ENCODE results near the gene PTPRG. TPM values are rescaled to one million over a fixed set of nuclear protein-coding genes. Genes with fewer than 3 reads are reported as not detected.

PTPRG gene
- total RNA-seq, 1 experiment from 2014 or later: 69.3 TPM

DNA sequence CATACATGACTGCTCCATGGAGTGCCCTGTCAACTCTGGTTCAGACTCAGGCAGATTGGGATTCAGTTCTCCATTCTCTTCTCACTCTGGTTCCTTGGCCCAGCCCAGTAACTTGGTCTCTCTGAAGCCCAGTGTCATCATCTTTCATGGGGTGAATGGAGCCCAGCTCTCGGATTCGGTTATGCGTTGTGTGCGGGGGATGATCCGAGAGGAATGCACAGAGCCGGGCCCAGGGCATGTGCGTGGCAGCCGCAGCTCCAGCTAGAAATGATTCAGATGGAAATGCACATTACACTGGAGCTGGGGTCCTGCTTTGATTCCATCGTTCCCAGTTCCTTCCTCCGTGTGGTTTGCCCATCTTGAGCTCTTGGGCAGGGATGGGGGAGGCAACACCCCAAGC is 622.6 kb downstream of the PTPRG start:
- H3K36me3 Mint-ChIP-seq (ENCODE audit: insufficient read depth in 1 of 3, low read depth in 3 of 3): peaks cover 5 to 30% (median 21%) of the 10 kb centered on the region in 3 experiments
- Histone ChIP-seq H2BK20ac (ENCODE audit: low read depth, low read length, poor library complexity, severe bottlenecking) (no peak overlapping the region), H3K4ac (ENCODE audit: low read depth, low read length) (no peak overlapping the region), H4K91ac (ENCODE audit: insufficient read length, low read depth, low read length) (no peak overlapping the region), H3K23me2 (ENCODE audit: insufficient read length, low read depth, low read length, poor library complexity, severe bottlenecking) (no peaks in the 10 kb centered on the region), H3K79me2 (ENCODE audit: insufficient read depth, low read length) (no peaks in the 10 kb centered on the region), H3K18ac (ENCODE audit: insufficient read length, low read depth, low read length) (no peak overlapping the region), H2AK5ac (ENCODE audit: insufficient read length, low read length) (no peak overlapping the region), H3K9ac (ENCODE audit: extremely low read depth, insufficient read length, low read length) (no peak overlapping the region), H2BK12ac (ENCODE audit: insufficient read length, low read depth, low read length) (no peak overlapping the region), H2BK5ac (ENCODE audit: insufficient read length, low read length) (no peak overlapping the region), H3K79me1 (ENCODE audit: insufficient read depth, low read depth, low read length, poor library complexity, severe bottlenecking) (no peaks in the 10 kb centered on the region), H4K8ac (replicated peaks; ENCODE audit: insufficient read length, low read depth, low read length) (no peak overlapping the region), H2BK15ac (ENCODE audit: low read depth, low read length) (no peak overlapping the region), H3K9me3 (ENCODE audit: control insufficient read depth, low read depth, low read length) (no peaks in the 10 kb centered on the region), H3T11ph (ENCODE audit: low read length) (no peak overlapping the region), H3K4me1 (ENCODE audit: insufficient read depth, low read length) (no peaks in the 10 kb centered on the region), H4K20me1 (ENCODE audit: control insufficient read depth, insufficient read depth, insufficient read length) (no peaks in the 10 kb centered on the region), H3K4me2 (ENCODE audit: insufficient read depth, insufficient read length, low read length) (no peak overlapping the region), H3K14ac (ENCODE audit: insufficient read depth, low read length) (no peak overlapping the region), H3K23ac (ENCODE audit: insufficient read length, low read depth, low read length) (no peak overlapping the region), H2BK120ac (ENCODE audit: low read depth, low read length, poor library complexity, severe bottlenecking) (no peak overlapping the region), H3K27ac (ENCODE audit: insufficient read length, low read depth, low read length) (no peak overlapping the region), H4K5ac (ENCODE audit: insufficient read length, low read depth, low read length) (no peak overlapping the region), H3K27me3 (ENCODE audit: insufficient read depth, low read length) (no peaks in the 10 kb centered on the region), H2AFZ (ENCODE audit: low read length) (no peak overlapping the region), H3K56ac (ENCODE audit: insufficient read length, low read depth, low read length) (no peak overlapping the region)
- H3K27ac Mint-ChIP-seq: no peak overlapping the region
- H3K27me3 Mint-ChIP-seq (ENCODE audit: low read depth): no peaks in the 10 kb centered on the region; the same call in 1 of the 2 replicates
- H3K4me1 Mint-ChIP-seq: peaks cover 15 to 17% of the 10 kb centered on the region in 2 experiments
- no peak for DNase-seq
- no peak for TF ChIP-seq CTCF (conservative IDR thresholded peaks at IDR 0.05)
- H3K9me3 Mint-ChIP-seq: peaks cover 0 to 2% of the 10 kb centered on the region in 2 experiments; a peak in 1 of 5 replicates
- H3K4me3 Mint-ChIP-seq: no peak overlapping the region
- no CpG with 5 or more reads among the region's 10 CpGs for WGBS (ENCODE audit: extremely low coverage, insufficient read length, low lambda C conversion rate)
